ENCODE results near the gene DDX54.

- TF ChIP-seq MAX (IDR thresholded peaks at IDR 0.05) (no peak), CTCF (IDR thresholded peaks at IDR 0.05; ENCODE audit: control extremely low read depth in 1 of 3, insufficient read depth in 1 of 3, low read depth in 1 of 3, low read length in 3 of 3) (no peak), POLR2A (IDR thresholded peaks at IDR 0.05; ENCODE audit: control extremely low read depth in 1 of 2, low read depth in 2 of 2, low read length in 2 of 2) (no peak), CEBPB (IDR thresholded peaks at IDR 0.05; ENCODE audit: low read depth, low read length) (no peak), POLR2AphosphoS5 (IDR thresholded peaks at IDR 0.05; ENCODE audit: low read depth, low read length) (no peak), EP300 (IDR thresholded peaks at IDR 0.05; ENCODE audit: borderline replicate concordance in 1 of 2, low read depth in 2 of 2, low read length in 2 of 2) (no peak), RBBP5 (IDR thresholded peaks at IDR 0.05; ENCODE audit: borderline replicate concordance, low read depth, low read length) (no peak), TBP (IDR thresholded peaks at IDR 0.05; ENCODE audit: low read depth, low read length) (no peak), KDM1A (IDR thresholded peaks at IDR 0.05; ENCODE audit: borderline replicate concordance, low read length) (no peak), JUN (IDR thresholded peaks at IDR 0.05; ENCODE audit: low read depth, low read length) (no peak), ZNF274 (IDR thresholded peaks at IDR 0.05; ENCODE audit: borderline replicate concordance, extremely low read depth, low read length) (no peak), HDAC6 (IDR thresholded peaks at IDR 0.05; ENCODE audit: low read depth, low read length) (no peak), SAP30 (IDR thresholded peaks at IDR 0.05; ENCODE audit: insufficient read depth, insufficient replicate concordance, low read length) (no peak)
Measured at GRCh38 chr12:113134521-113134951, 50.7 kb downstream of the DDX54 start.
